ENCODE measurements around the gene ZNF384. TPM values are rescaled to one million over a fixed set of nuclear protein-coding genes. Genes with fewer than 3 reads are reported as not detected.

ZNF384 gene
- 53.6 TPM for total RNA-seq
- long read RNA-seq, transcript ZNF384-201 (10 exons, 3,266 nt): major isoform, 8 of 57 reads
- long read RNA-seq, partial matches to known transcripts: 22 of 57 reads
- long read RNA-seq, other reads (novel, unspliced or antisense): 23 of 57 reads

DNA sequence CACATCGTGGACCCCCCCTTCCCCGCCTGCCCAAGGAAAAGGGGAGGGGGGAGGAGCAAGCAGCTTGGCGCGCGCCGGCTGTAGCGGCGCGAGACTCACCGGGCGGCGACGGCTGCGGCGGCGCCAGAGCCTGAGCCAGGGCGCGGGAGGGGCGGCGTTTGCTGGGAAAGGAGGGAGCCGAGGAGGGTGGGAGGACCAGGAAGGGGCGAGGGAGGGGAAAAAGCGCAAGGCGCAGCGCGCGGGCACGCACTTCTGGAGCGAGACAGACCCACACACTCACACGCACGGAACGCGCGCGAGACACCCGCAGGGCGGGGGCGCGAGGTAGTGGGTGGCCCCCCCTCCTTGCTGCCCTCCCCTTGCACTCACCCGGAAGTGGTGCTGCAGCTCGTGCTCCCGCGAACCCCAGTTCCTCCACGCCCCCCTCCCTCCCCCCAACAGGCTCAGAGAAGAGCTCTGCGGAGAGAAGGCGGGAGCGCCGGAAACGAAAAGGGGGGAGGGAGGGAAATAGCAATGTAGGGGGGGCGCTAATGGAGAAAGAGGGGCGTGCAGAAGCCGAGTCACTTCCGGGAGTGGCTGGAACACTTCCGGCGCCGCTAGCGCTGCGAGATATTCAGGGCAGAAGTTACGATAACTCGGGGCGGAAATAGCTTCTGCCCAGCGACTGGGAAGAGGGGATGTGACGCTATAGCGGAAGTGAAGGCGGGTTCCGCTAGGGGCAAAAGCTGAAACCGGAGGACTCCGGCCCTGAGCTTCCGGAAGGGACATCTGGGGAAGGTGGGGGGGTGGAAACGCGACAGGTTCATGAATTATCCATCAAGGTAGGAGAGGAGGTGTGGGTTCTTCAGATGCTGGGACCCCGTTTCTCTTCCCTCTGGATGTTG, at the start of gene ZNF384:
Gene ZNF384, minus strand, starts transcription at position 377 of the 884 bp plus-strand sequence. CDS start 9,855 bp downstream, outside the sequence.
- Histone ChIP-seq H3K27me3 (no peaks in the 10 kb centered on the region), H3K27ac (peak within 1 kb of the TSS; percentile 96), H3K4me3 (peak within 1 kb of the TSS; percentile 82), H3K36me3 (no peaks in the 10 kb centered on the region), H3K9me3 (no peaks in the 10 kb centered on the region), H3K4me1 (peaks cover 35% of the 10 kb centered on the region)
- TF ChIP-seq, protein P1, sequence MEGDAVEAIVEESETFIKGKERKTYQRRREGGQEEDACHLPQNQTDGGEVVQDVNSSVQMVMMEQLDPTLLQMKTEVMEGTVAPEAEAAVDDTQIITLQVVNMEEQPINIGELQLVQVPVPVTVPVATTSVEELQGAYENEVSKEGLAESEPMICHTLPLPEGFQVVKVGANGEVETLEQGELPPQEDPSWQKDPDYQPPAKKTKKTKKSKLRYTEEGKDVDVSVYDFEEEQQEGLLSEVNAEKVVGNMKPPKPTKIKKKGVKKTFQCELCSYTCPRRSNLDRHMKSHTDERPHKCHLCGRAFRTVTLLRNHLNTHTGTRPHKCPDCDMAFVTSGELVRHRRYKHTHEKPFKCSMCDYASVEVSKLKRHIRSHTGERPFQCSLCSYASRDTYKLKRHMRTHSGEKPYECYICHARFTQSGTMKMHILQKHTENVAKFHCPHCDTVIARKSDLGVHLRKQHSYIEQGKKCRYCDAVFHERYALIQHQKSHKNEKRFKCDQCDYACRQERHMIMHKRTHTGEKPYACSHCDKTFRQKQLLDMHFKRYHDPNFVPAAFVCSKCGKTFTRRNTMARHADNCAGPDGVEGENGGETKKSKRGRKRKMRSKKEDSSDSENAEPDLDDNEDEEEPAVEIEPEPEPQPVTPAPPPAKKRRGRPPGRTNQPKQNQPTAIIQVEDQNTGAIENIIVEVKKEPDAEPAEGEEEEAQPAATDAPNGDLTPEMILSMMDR (IDR thresholded peaks at IDR 0.05): peak; percentile 25
- DNase-seq: peak; percentile 97
- intact Hi-C loops (cut with DNase I): no loop called here
- ATAC-seq: peak; percentile 94

GRCh38 chr12:6736754-6737153, 47.6 kb upstream of the ZNF384 start:
- no peaks in the 10 kb centered on the region for H3K4me1 ChIP-seq
- ATAC-seq (no peak), DNase-seq (no peak)
- H3K27ac ChIP-seq: no peak overlapping the region
- H3K4me3 ChIP-seq: no peak overlapping the region
- H3K36me3 ChIP-seq: peaks cover 11% of the 10 kb centered on the region
- H3K27me3 ChIP-seq: no peaks in the 10 kb centered on the region
- TF ChIP-seq, protein P1 (IDR thresholded peaks at IDR 0.05): no peak
- intact Hi-C loops (cut with DNase I): loop anchor here (10.0 kb wide), 1 partner anchor 88 kb away; the partner anchor contains the start of genes GPR162 and P3H3
- H3K9me3 ChIP-seq: no peaks in the 10 kb centered on the region

DNA sequence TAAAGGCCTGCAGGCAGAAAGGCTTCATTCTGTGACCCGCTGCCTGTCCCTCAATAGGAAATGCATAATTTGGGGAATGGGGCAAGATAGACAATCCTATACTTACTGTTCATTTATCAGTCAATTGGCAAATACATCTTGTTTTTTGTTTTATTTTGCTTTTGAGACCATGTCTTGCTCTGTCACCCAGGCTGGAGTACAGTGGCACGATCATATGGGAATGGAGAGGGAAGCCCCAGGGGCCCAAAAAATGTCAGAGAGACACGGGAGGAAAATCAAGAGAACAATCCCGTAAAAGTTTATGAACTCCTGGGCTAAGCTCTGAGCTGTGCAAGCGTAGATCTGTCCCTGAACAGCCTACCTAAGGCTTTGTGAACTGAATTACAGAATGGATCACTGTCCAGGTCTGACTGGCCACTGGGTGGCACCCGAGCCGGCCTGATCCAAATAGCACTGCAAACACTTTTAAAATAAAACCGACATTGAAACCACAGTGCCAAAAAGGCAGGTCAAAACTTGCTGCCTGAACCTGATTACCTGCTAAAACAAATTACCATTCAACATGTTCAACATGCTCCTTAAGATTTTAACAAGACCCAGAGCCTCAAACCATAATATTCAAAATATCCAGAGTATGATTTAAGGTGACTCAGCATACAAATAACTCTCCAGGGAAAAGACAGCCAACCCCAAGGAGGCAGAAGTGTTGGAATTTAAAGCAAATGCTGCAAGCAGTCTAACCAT, 46.4 kb upstream of the ZNF384 start:
- ATAC-seq: peak; percentile 94
- Histone ChIP-seq H3K27me3 (no peaks in the 10 kb centered on the region), H3K4me3 (no peak overlapping the region), H3K36me3 (peaks cover 22% of the 10 kb centered on the region), H3K27ac (no peak overlapping the region), H3K4me1 (no peaks in the 10 kb centered on the region), H3K9me3 (no peaks in the 10 kb centered on the region)
- DNase-seq: peak; percentile 83
- intact Hi-C loops (cut with DNase I): loop anchor here (10.0 kb wide), 1 partner anchor 89 kb away; the partner anchor contains the start of genes GPR162 and P3H3
- TF ChIP-seq, protein P1 (IDR thresholded peaks at IDR 0.05): peak; percentile 77

- Histone ChIP-seq H3K36me3 (peaks cover 30% of the 10 kb centered on the region), H3K9me3 (no peaks in the 10 kb centered on the region), H3K4me1 (no peaks in the 10 kb centered on the region), H3K4me3 (no peak overlapping the region), H3K27ac (peak overlapping the region; percentile 15), H3K27me3 (no peaks in the 10 kb centered on the region)
- TF ChIP-seq, protein P1 (IDR thresholded peaks at IDR 0.05): no peak
- no peak for DNase-seq
- ATAC-seq: no peak
- intact Hi-C loops (cut with DNase I): loop anchor here (10.0 kb wide), 1 partner anchor 90 kb away; the partner anchor contains the start of genes GPR162 and P3H3
Observed at GRCh38 chr12:6734506-6735387, 45.6 kb upstream of the ZNF384 start.

DNA sequence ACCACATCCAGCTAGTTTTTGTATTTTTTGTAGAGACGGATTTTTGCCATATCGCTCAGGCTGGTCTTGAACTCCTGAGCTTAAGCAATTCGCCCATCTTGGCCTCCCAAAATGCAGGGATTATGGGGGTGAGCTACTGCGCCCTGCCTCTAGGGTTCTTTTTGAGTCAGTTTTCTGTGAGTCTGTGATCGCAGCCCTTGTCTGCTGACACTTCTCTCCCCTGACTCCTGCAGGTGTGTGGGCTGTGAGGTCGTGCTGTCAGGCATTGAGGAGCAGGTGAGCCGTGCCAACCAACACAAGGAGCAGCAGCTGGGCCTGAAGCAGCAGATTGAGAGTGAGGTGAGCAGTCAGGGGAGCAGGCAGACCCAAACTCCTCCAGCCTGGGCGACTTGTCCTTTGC, 41.0 kb upstream of the ZNF384 start:
- no peak for ATAC-seq
- peaks cover 54% of the 10 kb centered on the region for H3K36me3 ChIP-seq
- H3K27ac ChIP-seq: no peak overlapping the region
- no peak for DNase-seq
- H3K9me3 ChIP-seq: no peaks in the 10 kb centered on the region
- no peak overlapping the region for H3K4me3 ChIP-seq
- H3K4me1 ChIP-seq: peaks cover 2% of the 10 kb centered on the region
- TF ChIP-seq, protein P1 (IDR thresholded peaks at IDR 0.05): no peak
- H3K27me3 ChIP-seq: no peaks in the 10 kb centered on the region
- intact Hi-C loops (cut with DNase I): loop anchor here (10.0 kb wide), 1 partner anchor 95 kb away; the partner anchor contains the start of genes GPR162 and P3H3

Measured in upper lobe of right lung (tissue), 1 donor.